Activated CD4-positive, alpha-beta T cell treated with anti-CD3 and anti-CD28 coated beads, Interleukin-2, amount 10 ng/mL, durations not matched to agents 7 days and 5 days (primary cell): Measurements from ENCODE around the gene KCNS1. TPM values are rescaled to one million over a fixed set of nuclear protein-coding genes. Genes with fewer than 3 reads are reported as not detected.

Experiments used
- CTCF ChIA-PET: fragments of 350-600 bp; sonication (Branson Sonifier 250); formaldehyde crosslinking; loops from one replicate; lab custom pipeline; 2021; ENCODE audit warnings: antibody characterized with exemption; lab: Charles Lee
- POLR2A ChIA-PET: fragments of 350-600 bp; sonication (Branson Sonifier 250); formaldehyde crosslinking; loops from one replicate; lab custom pipeline; 2021; ENCODE audit warnings: antibody characterized with exemption; lab: Charles Lee
- DNase-seq: peaks from one replicate; pipeline ENCODE4 v3.0.0-alpha.2; 2020
- H3K27ac Mint-ChIP-seq: one replicate; pipeline ENCODE4 v1.8.0; 2021; ENCODE audit warnings: mild to moderate bottlenecking, moderate library complexity, mixed read lengths
- H3K27me3 Mint-ChIP-seq: one replicate; pipeline ENCODE4 v1.8.0; 2021; ENCODE audit warnings: mixed read lengths
- H3K36me3 Mint-ChIP-seq: one replicate; pipeline ENCODE4 v1.8.0; 2021; ENCODE audit warnings: low read depth, mixed read lengths
- H3K4me1 Mint-ChIP-seq: one replicate; pipeline ENCODE4 v1.8.0; 2021; ENCODE audit warnings: mixed read lengths
- H3K4me3 Mint-ChIP-seq: one replicate; pipeline ENCODE4 v1.8.0; 2021; ENCODE audit warnings: mild to moderate bottlenecking, moderate library complexity, mixed read lengths
- H3K9me3 Mint-ChIP-seq: one replicate; pipeline ENCODE4 v1.8.0; 2021; ENCODE audit warnings: mixed read lengths
- total RNA-seq, 2 experiments: library from RNA; stranded (reverse); gene quantifications; one replicate each; pipeline ENCODE4 v1.2.3, GENCODE V29; 2021

Gene KCNS1
- total RNA-seq, 2 experiments from 2014 or later: not detected

DNA sequence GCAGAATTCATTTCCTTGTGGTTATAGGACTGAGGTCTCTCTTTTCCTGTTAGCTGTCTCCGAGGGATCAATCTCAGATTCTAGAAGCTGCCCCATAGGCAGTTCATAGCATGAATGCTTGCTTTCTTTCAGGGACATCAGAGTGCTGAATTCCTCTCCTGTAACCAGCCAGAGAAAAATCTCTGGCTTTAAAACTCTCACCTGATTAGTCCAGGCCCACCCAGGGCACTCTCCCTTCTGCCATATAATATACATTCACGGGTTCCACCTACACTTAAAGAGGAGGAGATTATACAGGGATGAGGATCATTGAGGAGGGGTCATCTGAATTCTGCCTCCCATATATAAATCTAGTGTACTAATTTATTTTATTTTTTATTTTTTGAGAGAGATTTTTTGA is 2.1 kb upstream of the KCNS1 start:
- peaks cover 44% of the 10 kb centered on the region for H3K27me3 Mint-ChIP-seq
- H3K4me1 Mint-ChIP-seq: peaks cover 9% of the 10 kb centered on the region
- ChIA-PET POLR2A (no interaction called here), CTCF (interaction anchor here (0.6 to 1.0 kb wide), 3 partner anchors 18 to 60 kb away, joined by 3 to 4 read pairs (median 3); no protein-coding TSS in a partner anchor)
- no peak overlapping the region for H3K4me3 Mint-ChIP-seq
- H3K9me3 Mint-ChIP-seq: no peaks in the 10 kb centered on the region
- H3K36me3 Mint-ChIP-seq: no peaks in the 10 kb centered on the region
- H3K27ac Mint-ChIP-seq: no peak overlapping the region
- no peak for DNase-seq

DNA sequence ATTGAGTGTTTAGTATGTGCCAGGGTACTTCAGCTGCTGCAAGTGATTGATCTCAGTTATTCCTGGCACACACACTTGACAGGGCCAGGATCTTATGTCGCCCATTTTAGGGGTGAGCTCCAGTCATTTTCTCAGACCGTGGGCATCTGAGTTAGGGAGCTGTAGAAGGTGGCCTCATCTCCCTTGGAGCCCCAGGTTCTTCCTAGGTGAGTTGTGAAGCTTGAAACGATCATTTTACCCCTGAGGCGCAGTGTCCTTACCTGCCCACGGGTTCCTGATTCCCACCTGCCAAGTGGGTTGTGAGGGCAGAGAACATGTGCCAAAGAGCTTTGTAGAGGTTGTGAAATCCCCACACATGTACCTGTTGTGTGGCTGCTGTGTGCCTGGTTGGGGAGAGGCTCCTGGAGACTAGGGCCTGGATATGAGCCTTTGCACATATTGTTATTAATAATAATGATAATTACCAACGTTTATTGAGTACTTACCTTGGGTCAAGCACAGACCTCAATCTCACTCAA is 465 bp upstream of the KCNS1 start:
- POLR2A ChIA-PET: no interaction called here
- no peak for DNase-seq
- Mint-ChIP-seq H3K27me3 (peaks cover 49% of the 10 kb centered on the region), H3K36me3 (no peaks in the 10 kb centered on the region), H3K4me3 (no peak overlapping the region), H3K4me1 (peaks cover 14% of the 10 kb centered on the region), H3K9me3 (no peaks in the 10 kb centered on the region), H3K27ac (no peak overlapping the region)
- CTCF ChIA-PET: interaction anchor here (1.2 kb wide), 1 partner anchor 11 kb away, joined by 4 read pairs; no protein-coding TSS in a partner anchor

GRCh38 chr20:45098103-45098773 is 2.7 kb downstream of the KCNS1 start:
- Mint-ChIP-seq H3K36me3 (no peaks in the 10 kb centered on the region), H3K4me1 (peaks cover 14% of the 10 kb centered on the region), H3K27me3 (peaks cover 44% of the 10 kb centered on the region), H3K9me3 (no peaks in the 10 kb centered on the region), H3K4me3 (peak overlapping the region; percentile 24), H3K27ac (no peak overlapping the region)
- DNase-seq: peak; percentile 15
- ChIA-PET CTCF (interaction anchor here (1.0 to 2.9 kb wide), 5 partner anchors 8 to 196 kb away, joined by 3 to 12 read pairs (median 5); no protein-coding TSS in a partner anchor), POLR2A (interaction anchor here (1.0 kb wide), 1 partner anchor 136 kb away, joined by 3 read pairs; no protein-coding TSS in a partner anchor)

- H3K4me3 Mint-ChIP-seq: peak overlapping the region; percentile 43
- DNase-seq: peak; percentile 55
- no peaks in the 10 kb centered on the region for H3K9me3 Mint-ChIP-seq
- no peak overlapping the region for H3K27ac Mint-ChIP-seq
- H3K4me1 Mint-ChIP-seq: peaks cover 14% of the 10 kb centered on the region
- no peaks in the 10 kb centered on the region for H3K36me3 Mint-ChIP-seq
- POLR2A ChIA-PET: interaction anchor here (1.0 kb wide), 1 partner anchor 135 kb away, joined by 3 read pairs; no protein-coding TSS in a partner anchor
- H3K27me3 Mint-ChIP-seq: peaks cover 43% of the 10 kb centered on the region
- CTCF ChIA-PET: interaction anchor here (0.9 to 3.4 kb wide), 10 partner anchors 9 to 673 kb away, joined by 3 to 18 read pairs (median 4); no protein-coding TSS in a partner anchor
These were observed 3.3 kb downstream of the KCNS1 start for GRCh38 chr20:45097485-45098102.

DNA sequence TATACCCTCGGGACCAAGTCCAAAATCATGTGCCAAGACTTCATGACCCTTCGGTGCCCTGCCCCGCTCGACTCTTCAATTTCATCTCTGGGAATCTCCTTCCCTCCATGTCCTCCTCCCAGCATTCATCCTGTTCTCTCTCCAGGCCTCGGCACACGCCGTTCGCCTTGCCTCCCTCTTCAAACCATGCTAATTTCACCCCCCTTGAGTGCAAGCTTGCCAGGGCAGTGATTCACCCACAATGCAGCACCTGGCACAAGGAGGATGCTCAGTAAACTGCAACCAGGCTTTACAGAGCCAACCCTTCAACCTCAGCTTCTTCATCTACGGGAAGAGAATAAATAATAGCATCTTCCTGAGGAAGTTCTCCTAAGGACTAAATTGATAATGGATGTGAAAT is 4.1 kb downstream of the KCNS1 start:
- no peak for DNase-seq
- Mint-ChIP-seq H3K36me3 (no peaks in the 10 kb centered on the region), H3K27me3 (peaks cover 39% of the 10 kb centered on the region), H3K4me1 (peaks cover 14% of the 10 kb centered on the region), H3K4me3 (no peak overlapping the region), H3K27ac (no peak overlapping the region), H3K9me3 (no peaks in the 10 kb centered on the region)
- POLR2A ChIA-PET: no interaction called here
- CTCF ChIA-PET: interaction anchor here (0.6 to 3.4 kb wide), 13 partner anchors 8 to 674 kb away, joined by 3 to 18 read pairs (median 4); no protein-coding TSS in a partner anchor

DNA sequence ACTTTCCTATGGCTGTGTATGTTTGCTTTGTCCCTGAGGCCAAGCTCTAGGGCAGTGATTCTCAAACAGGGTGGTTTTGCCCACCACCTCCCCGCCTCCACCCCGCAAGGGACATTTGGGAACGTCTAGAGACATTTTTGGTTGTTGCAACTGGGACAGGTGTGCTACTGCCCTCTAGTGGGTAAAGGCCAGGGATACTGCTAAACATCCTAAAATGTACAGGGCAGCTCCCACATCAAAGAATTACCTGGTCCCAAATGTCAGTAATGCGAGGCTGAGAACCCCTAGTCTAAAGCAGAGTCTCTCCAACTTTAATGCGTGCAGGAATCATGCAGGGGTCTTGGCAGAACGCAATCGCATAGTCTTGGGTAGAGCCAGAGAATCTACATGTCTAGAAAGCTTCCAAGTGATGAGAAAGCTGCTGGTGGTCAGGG is 5.1 kb downstream of the KCNS1 start:
- ChIA-PET POLR2A (interaction anchor here (0.8 kb wide), 1 partner anchor 52 kb away, joined by 3 read pairs; no protein-coding TSS in a partner anchor), CTCF (interaction anchor here (0.6 to 3.4 kb wide), 19 partner anchors 10 to 675 kb away, joined by 3 to 18 read pairs (median 4); no protein-coding TSS in a partner anchor)
- peak; percentile 73 for DNase-seq
- no peaks in the 10 kb centered on the region for H3K36me3 Mint-ChIP-seq
- H3K4me1 Mint-ChIP-seq: peaks cover 12% of the 10 kb centered on the region
- H3K27me3 Mint-ChIP-seq: peaks cover 32% of the 10 kb centered on the region
- H3K9me3 Mint-ChIP-seq: no peaks in the 10 kb centered on the region
- H3K4me3 Mint-ChIP-seq: no peak overlapping the region
- H3K27ac Mint-ChIP-seq: no peak overlapping the region

DNA sequence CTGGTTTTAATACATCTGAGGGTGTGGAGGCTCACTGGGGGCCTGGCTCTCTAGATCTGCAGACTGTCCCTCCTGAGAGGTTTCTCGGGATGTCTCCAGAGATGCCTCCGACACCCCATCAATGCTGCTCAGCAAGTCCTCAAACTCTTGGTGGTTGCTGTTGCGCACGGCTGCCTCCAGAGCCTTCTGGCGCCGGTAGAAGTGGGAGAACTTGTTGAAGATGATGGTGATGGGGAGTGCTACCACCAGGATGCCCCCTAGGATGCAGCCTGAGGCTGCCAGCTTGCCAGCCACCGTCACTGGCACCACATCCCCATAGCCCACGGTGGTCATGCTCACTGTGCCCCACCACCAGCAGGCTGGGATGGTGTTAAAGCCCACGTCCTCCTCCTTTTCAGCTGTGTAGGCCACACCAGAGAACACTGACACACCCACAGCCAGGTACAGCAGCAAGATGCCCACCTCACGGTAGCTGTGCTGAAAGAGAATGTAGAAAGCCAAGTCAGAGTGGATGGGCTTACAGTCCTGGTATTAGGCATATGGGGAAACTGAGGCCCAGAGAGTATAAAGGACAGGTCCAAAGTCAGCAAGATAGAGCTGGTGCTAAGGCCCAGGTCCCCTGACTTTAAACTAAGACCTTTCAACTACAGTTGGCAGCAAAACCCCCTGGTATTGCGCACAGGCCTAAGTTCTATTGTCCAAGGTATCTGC is 5.9 kb downstream of the KCNS1 start:
- CTCF ChIA-PET: interaction anchor here (0.6 to 3.4 kb wide), 10 partner anchors 11 to 742 kb away, joined by 3 to 18 read pairs (median 5); no protein-coding TSS in a partner anchor

DNA sequence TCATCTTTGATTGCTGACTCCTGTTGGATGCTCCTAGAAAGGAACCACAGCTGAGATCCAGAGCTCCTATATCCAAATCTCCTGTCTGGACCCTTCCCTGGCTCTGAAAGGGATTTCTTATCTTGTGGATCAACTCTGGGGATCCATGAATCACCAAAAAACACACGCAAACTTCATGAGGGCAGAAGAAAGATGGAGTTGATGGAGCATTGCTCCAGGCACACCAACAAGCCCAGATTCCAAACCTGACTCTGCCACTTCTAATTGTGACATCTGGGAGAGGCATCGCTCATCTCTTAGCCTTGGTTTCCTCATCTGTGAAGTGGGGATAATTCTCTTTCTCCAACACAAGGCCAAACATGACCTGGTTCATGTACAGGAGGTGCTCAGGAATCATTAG is 6.7 kb downstream of the KCNS1 start:
- peaks cover 18% of the 10 kb centered on the region for H3K27me3 Mint-ChIP-seq
- DNase-seq: no peak
- no peak overlapping the region for H3K27ac Mint-ChIP-seq
- no peak overlapping the region for H3K4me3 Mint-ChIP-seq
- ChIA-PET CTCF (interaction anchor here (1.2 to 3.4 kb wide), 3 partner anchors 12 to 50 kb away, joined by 4 to 18 read pairs (median 5); no protein-coding TSS in a partner anchor), POLR2A (no interaction called here)
- H3K9me3 Mint-ChIP-seq: no peaks in the 10 kb centered on the region
- H3K36me3 Mint-ChIP-seq: peaks cover 4% of the 10 kb centered on the region
- H3K4me1 Mint-ChIP-seq: peaks cover 10% of the 10 kb centered on the region

More for the DNA sequence above, 5.9 kb downstream of the KCNS1 start:
- no peak overlapping the region for H3K27ac Mint-ChIP-seq
- POLR2A ChIA-PET: interaction anchor here (0.8 kb wide), 1 partner anchor 51 kb away, joined by 3 read pairs; no protein-coding TSS in a partner anchor
- H3K27me3 Mint-ChIP-seq: peaks cover 26% of the 10 kb centered on the region
- no peaks in the 10 kb centered on the region for H3K9me3 Mint-ChIP-seq
- H3K4me3 Mint-ChIP-seq: no peak overlapping the region
- H3K4me1 Mint-ChIP-seq: peaks cover 10% of the 10 kb centered on the region
- peaks cover 4% of the 10 kb centered on the region for H3K36me3 Mint-ChIP-seq
- no peak for DNase-seq

DNA sequence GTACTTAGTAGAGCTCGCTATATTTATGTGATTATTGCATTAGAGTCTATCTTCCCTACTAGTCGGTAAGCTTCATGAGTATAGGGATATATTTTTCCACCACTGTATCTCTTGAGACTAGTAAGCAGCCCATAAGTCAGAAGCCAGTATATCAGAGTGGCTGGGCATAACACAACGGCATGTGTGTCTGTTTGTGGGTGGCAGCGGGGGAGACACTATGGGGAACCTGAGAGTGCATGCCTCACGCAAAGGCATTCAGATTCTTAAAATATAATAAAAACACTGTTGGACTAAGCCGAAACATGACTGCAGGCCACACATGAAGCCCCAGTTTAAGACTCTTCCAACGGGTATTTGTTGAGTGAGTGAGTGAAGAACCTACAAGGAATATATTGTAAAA is 8.0 kb downstream of the KCNS1 start:
- CTCF ChIA-PET: interaction anchor here (1.2 to 1.5 kb wide), 2 partner anchors 13 to 49 kb away, joined by 3 to 4 read pairs; no protein-coding TSS in a partner anchor
- POLR2A ChIA-PET: no interaction called here
- Mint-ChIP-seq H3K27ac (no peak overlapping the region), H3K4me3 (no peak overlapping the region), H3K4me1 (peaks cover 5% of the 10 kb centered on the region), H3K9me3 (no peaks in the 10 kb centered on the region), H3K36me3 (peaks cover 4% of the 10 kb centered on the region), H3K27me3 (peaks cover 11% of the 10 kb centered on the region)
- DNase-seq: no peak

GRCh38 chr20:45091366-45091765 is 9.6 kb downstream of the KCNS1 start:
- H3K27ac Mint-ChIP-seq: no peak overlapping the region
- H3K36me3 Mint-ChIP-seq: peaks cover 13% of the 10 kb centered on the region
- H3K9me3 Mint-ChIP-seq: no peaks in the 10 kb centered on the region
- no peaks in the 10 kb centered on the region for H3K27me3 Mint-ChIP-seq
- no peak overlapping the region for H3K4me3 Mint-ChIP-seq
- no peak for DNase-seq
- POLR2A ChIA-PET: no interaction called here
- H3K4me1 Mint-ChIP-seq: no peaks in the 10 kb centered on the region
- CTCF ChIA-PET: interaction anchor here (0.6 to 1.4 kb wide), 2 partner anchors 16 to 47 kb away, joined by 3 to 4 read pairs; no protein-coding TSS in a partner anchor

DNA sequence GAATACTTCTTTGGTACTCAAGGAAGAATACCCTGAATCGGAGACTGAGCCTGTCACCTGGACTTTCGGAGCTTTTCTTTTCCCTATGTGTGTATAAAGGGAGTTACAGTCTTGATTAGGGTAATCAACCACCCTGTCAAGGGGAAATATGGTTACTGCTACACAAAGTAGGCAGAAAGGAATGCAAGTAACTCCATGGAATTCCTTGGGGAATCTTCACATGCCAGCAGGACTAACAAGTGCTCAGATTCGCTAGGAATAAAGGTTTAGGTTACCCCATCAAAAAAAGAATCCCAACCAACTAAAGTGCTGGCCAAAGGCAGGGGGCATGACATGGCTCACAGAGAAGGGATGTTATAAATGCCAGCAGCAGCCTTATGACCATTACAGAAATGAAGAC is 10.4 kb downstream of the KCNS1 start:
- POLR2A ChIA-PET: no interaction called here

DNA sequence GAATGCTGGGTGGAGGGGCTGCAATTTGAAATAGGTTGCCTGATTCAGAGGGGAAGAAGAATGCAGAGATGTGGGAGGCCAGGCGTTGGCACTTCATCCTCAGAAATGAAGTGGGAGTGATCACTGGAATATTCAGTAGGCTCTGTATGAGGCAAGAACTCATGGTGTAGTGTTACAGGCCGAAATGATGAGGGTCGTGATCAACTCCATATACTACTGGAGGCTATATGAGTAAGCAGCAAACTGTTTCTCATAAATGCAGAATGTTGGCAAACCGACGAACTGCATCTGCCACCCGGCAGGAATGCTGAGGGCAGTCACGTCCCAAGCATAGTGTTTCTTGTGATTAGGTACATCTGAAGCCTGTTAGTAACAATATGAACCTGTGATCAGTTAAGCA is 12.7 kb downstream of the KCNS1 start:
- DNase-seq: no peak
- H3K4me1 Mint-ChIP-seq: no peaks in the 10 kb centered on the region
- H3K27ac Mint-ChIP-seq: peak overlapping the region; percentile 11
- no peak overlapping the region for H3K4me3 Mint-ChIP-seq
- no peaks in the 10 kb centered on the region for H3K27me3 Mint-ChIP-seq
- ChIA-PET POLR2A (no interaction called here), CTCF (interaction anchor here (0.9 kb wide), 1 partner anchor 11 kb away, joined by 5 read pairs; no protein-coding TSS in a partner anchor)
- H3K9me3 Mint-ChIP-seq: no peaks in the 10 kb centered on the region
- H3K36me3 Mint-ChIP-seq: peaks cover 33% of the 10 kb centered on the region

More for the DNA sequence above, 10.4 kb downstream of the KCNS1 start:
- no peaks in the 10 kb centered on the region for H3K4me1 Mint-ChIP-seq
- H3K27ac Mint-ChIP-seq: no peak overlapping the region
- H3K27me3 Mint-ChIP-seq: no peaks in the 10 kb centered on the region
- no peak overlapping the region for H3K4me3 Mint-ChIP-seq
- no peaks in the 10 kb centered on the region for H3K9me3 Mint-ChIP-seq
- CTCF ChIA-PET: interaction anchor here (1.3 to 1.4 kb wide), 2 partner anchors 15 to 23 kb away, joined by 3 read pairs; no protein-coding TSS in a partner anchor
- no peak for DNase-seq
- peaks cover 21% of the 10 kb centered on the region for H3K36me3 Mint-ChIP-seq
